Endothelial cell of umbilical vein (primary cell): ENCODE measurements around the gene NARS2.

ENCODE experiments used
- CTCF ChIP-seq, 2 donors: IDR thresholded peaks; 1 replicate in 1 of 2; 2 replicates in 1 of 2; pipeline ENCODE4 v1.5.1; 2011; ENCODE audit warnings: low read length in 2 of 2, mild to moderate bottlenecking in 2 of 2, moderate library complexity in 2 of 2, control low read depth in 1 of 2, inconsistent platforms in 1 of 2, low read depth in 1 of 2; ENCODE audit not compliant: insufficient read depth in 1 of 2; ENCODE audit errors: extremely low read depth in 1 of 2
- POLR2AphosphoS5 ChIP-seq: IDR thresholded peaks from 2 replicates; pipeline ENCODE4 v1.6.1; 2012; ENCODE audit warnings: low read depth, mild to moderate bottlenecking, control low read depth, low read length, moderate library complexity; ENCODE audit not compliant: insufficient read depth

DNA sequence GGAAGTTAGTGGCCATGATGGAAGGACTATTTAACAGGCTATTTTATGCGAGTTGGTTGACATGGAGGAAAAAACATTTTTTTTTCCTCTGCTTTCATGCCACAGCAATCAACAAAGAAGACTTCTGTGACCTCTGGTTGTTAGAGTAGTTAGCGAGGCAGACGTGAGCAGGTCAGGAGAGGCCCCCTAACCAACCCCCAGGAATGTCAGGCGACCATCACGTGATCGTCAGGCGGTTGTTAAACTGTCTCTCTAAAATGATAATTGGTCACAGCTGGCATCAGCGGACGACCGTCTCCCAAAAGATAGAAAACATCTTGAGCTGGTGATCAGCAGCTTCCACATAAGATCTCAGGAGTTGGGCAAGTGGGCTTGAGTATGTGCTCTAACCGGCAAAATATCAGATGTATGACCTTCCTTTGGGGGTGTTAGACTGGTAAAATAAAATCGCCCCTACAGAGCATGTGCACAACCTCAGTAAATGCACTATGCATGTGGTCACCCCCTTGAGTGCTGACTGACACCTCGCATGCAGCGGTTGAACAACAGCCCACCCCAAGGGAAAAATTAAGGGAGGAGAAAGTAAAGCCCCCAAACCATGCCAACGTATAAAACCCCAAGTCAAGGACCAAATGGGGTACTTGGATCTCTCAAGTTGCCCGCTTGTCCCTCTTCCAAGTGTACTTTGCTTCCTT lies 20.9 kb upstream of the NARS2 start:
- TF ChIP-seq CTCF (IDR thresholded peaks at IDR 0.05; ENCODE audit: extremely low read depth in 1 of 2, insufficient read depth in 1 of 2, low read depth in 1 of 2, low read length in 2 of 2): no peak
- no peak for TF ChIP-seq POLR2AphosphoS5
